Tibial artery (tissue), 4 donors: ENCODE results near the gene ATP6V1B1.
"Not testable (repeated sequence)": the region's sequence is repeated elsewhere in the genome, so short reads cannot be mapped to it uniquely, and the experiment has no call there.

ENCODE experiments used
- DNase-seq, 2 donors: peaks; one replicate each; pipeline ENCODE4 v3.0.0-alpha.2; 2019
- H3K27ac ChIP-seq, 2 donors: fragments of 200-600 bp; sonication (generic) in 1 of 2; 1 replicate in 1 of 2; 2 replicates in 1 of 2; pipeline ENCODE4 v1.5.1; 2018 to 2019; ENCODE audit warnings: mild to moderate bottlenecking in 1 of 2
- H3K27me3 ChIP-seq, 2 donors: fragments of 200-600 bp; sonication (generic) in 1 of 2; one replicate each; pipeline versions ENCODE4 v1.5.1 to v1.6.0; 2016 to 2019
- H3K36me3 ChIP-seq, 3 donors: fragments of 200-600 bp; sonication (generic) in 2 of 3; one replicate each; pipeline ENCODE4 v1.5.1; 2016 to 2019; ENCODE audit warnings: mild to moderate bottlenecking in 2 of 3
- H3K4me1 ChIP-seq, 4 donors: fragments of 200-600 bp; sonication (generic) in 2 of 4; 1 replicate in 3 of 4; 2 replicates in 1 of 4; pipeline ENCODE4 v1.5.1; 2016 to 2019
- H3K4me3 ChIP-seq, 2 donors: fragments of 200-600 bp; sonication (generic) in 1 of 2; 1 replicate in 1 of 2; 2 replicates in 1 of 2; pipeline ENCODE4 v1.5.1; 2018 to 2019; ENCODE audit warnings: mild to moderate bottlenecking in 2 of 2
- H3K9me3 ChIP-seq, 3 donors: fragments of 200-600 bp; sonication (generic) in 1 of 3; one replicate each; pipeline ENCODE4 v1.5.1; 2016 to 2019
- intact Hi-C: fragments of 100-400 bp; cut with DNase I; formaldehyde crosslinking; loops from one replicate; pipeline ENCODE4 v1.15.0; 2023; ENCODE audit warnings: low total_unique reads
- TF ChIP-seq, protein P1 (sequence below), 2 experiments: fragments of 200-600 bp in 1 of 2; fragments of 450-650 bp in 1 of 2; IDR thresholded peaks; one replicate each; pipeline ENCODE4 v1.5.1; 2017 to 2019; ENCODE audit warnings: antibody characterized with exemption in 2 of 2, mild to moderate bottlenecking in 1 of 2, moderate library complexity in 1 of 2

The ATP6V1B1 gene

GRCh38 chr2:71004857-71005256 is 69.2 kb downstream of the ATP6V1B1 start:
- peaks cover 0 to 9% (median 8%) of the 10 kb centered on the region in 4 donors for H3K4me1 ChIP-seq
- no peak overlapping the region for H3K27ac ChIP-seq
- peaks cover 0 to 17% of the 10 kb centered on the region in 2 donors for H3K27me3 ChIP-seq
- no peak overlapping the region for H3K4me3 ChIP-seq
- DNase-seq: no peak
- H3K9me3 ChIP-seq: no peaks in the 10 kb centered on the region
- intact Hi-C loops: loop anchor here (5.0 kb wide), 1 partner anchor 43 kb away; no protein-coding TSS in a partner anchor
- H3K36me3 ChIP-seq: no peaks in the 10 kb centered on the region
- TF ChIP-seq, protein P1, sequence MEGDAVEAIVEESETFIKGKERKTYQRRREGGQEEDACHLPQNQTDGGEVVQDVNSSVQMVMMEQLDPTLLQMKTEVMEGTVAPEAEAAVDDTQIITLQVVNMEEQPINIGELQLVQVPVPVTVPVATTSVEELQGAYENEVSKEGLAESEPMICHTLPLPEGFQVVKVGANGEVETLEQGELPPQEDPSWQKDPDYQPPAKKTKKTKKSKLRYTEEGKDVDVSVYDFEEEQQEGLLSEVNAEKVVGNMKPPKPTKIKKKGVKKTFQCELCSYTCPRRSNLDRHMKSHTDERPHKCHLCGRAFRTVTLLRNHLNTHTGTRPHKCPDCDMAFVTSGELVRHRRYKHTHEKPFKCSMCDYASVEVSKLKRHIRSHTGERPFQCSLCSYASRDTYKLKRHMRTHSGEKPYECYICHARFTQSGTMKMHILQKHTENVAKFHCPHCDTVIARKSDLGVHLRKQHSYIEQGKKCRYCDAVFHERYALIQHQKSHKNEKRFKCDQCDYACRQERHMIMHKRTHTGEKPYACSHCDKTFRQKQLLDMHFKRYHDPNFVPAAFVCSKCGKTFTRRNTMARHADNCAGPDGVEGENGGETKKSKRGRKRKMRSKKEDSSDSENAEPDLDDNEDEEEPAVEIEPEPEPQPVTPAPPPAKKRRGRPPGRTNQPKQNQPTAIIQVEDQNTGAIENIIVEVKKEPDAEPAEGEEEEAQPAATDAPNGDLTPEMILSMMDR (IDR thresholded peaks at IDR 0.05): no peak

- Histone ChIP-seq H3K36me3 (no peaks in the 10 kb centered on the region), H3K27ac (no peak overlapping the region), H3K4me3 (no peak overlapping the region), H3K27me3 (peaks cover 0 to 22% of the 10 kb centered on the region in 2 donors), H3K9me3 (no peaks in the 10 kb centered on the region), H3K4me1 (peaks cover 0 to 9% (median 7%) of the 10 kb centered on the region in 4 donors)
- intact Hi-C loops: no loop called here
- TF ChIP-seq, protein P1 (IDR thresholded peaks at IDR 0.05): no peak
- DNase-seq: no peak
Measured at GRCh38 chr2:71005271-71006202, 69.8 kb downstream of the ATP6V1B1 start.

DNA sequence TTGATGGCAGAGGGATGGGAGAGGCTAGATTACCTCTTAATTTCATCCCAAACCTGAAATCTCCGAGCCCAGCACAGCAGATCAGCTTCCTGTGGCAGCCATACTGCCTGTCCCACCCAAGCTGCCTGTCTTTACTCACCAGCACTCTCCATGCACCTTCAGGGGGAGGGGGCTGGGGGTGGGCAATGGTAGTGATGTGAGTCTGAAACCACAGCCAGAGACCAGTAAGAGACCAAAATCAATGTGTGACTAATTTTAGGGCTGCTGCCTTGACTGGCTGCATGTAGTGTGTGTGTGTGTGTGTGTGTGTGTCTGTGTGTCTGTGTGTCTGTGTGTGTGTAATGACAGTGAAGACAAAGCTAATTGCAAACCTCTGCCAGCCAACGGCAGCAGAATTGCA is 70.6 kb downstream of the ATP6V1B1 start:
- H3K27ac ChIP-seq: no peak overlapping the region
- peaks cover 0 to 23% of the 10 kb centered on the region in 2 donors for H3K27me3 ChIP-seq
- H3K4me3 ChIP-seq: no peak overlapping the region
- H3K4me1 ChIP-seq: peaks cover 0 to 2% (median under 1%) of the 10 kb centered on the region in 4 donors
- H3K9me3 ChIP-seq: no peaks in the 10 kb centered on the region
- intact Hi-C loops: no loop called here
- no peak for DNase-seq
- H3K36me3 ChIP-seq: no peaks in the 10 kb centered on the region
- TF ChIP-seq, protein P1 (IDR thresholded peaks at IDR 0.05): no peak

GRCh38 chr2:71006955-71007799 is 71.5 kb downstream of the ATP6V1B1 start:
- Histone ChIP-seq H3K27ac (no peak overlapping the region), H3K9me3 (no peaks in the 10 kb centered on the region), H3K27me3 (peaks cover 0 to 27% of the 10 kb centered on the region in 2 donors), H3K36me3 (no peaks in the 10 kb centered on the region), H3K4me1 (no peaks in the 10 kb centered on the region), H3K4me3 (no peak overlapping the region)
- no peak for DNase-seq
- TF ChIP-seq, protein P1 (IDR thresholded peaks at IDR 0.05): no peak
- intact Hi-C loops: no loop called here

DNA sequence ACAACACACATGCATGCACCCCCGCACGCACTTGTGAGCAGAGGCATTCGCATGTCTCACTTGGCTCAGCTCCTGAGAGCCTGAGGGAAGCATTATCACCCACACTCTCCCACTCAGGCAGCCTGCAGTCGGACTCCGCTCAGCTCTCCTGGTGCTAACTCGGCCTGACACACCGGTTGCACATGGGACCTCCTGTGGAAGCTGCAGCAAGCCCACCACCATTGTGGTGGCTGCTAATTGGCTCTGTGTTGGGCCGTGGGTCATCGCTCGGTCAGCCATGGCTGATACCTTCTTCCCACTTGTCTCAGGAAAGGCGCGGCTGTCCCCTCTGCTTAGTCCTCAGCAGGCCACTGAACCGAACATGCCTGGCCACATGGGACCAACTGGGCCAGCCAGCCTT is 72.6 kb downstream of the ATP6V1B1 start:
- TF ChIP-seq, protein P1 (IDR thresholded peaks at IDR 0.05): no peak
- Histone ChIP-seq H3K27me3 (peaks cover 0 to 23% of the 10 kb centered on the region in 2 donors), H3K9me3 (no peaks in the 10 kb centered on the region), H3K4me1 (no peaks in the 10 kb centered on the region), H3K27ac (no peak overlapping the region), H3K4me3 (no peak overlapping the region), H3K36me3 (no peaks in the 10 kb centered on the region)
- no peak for DNase-seq
- intact Hi-C loops: no loop called here

- H3K36me3 ChIP-seq: not testable (repeated sequence)
Measured at GRCh38 chr2:71011786-71012185, 76.1 kb downstream of the ATP6V1B1 start.

More at GRCh38 chr2:71011786-71012185, 76.1 kb downstream of the ATP6V1B1 start:
- H3K4me3 ChIP-seq, H3K9me3 ChIP-seq, H3K27ac ChIP-seq, H3K4me1 ChIP-seq, DNase-seq, intact Hi-C loops: not testable (repeated sequence)
- peaks cover 0 to 16% of the 10 kb centered on the region in 2 donors for H3K27me3 ChIP-seq
